Right renal pelvis (tissue), 4 donors: ENCODE data around the gene NFIA. TPM values are rescaled to one million over a fixed set of nuclear protein-coding genes. Genes with fewer than 3 reads are reported as not detected.
"Not testable (repeated sequence)": the region's sequence is repeated elsewhere in the genome, so short reads cannot be mapped to it uniquely, and the experiment has no call there.

Experiments used
- DNase-seq, 4 donors: peaks; one replicate each; pipeline ENCODE4 v3.0.0-alpha.2; 2013; ENCODE audit warnings: low read depth in 4 of 4, low spot score in 3 of 4, missing footprints in 1 of 4
- polyA plus RNA-seq, 4 donors: library from polyadenylated mRNA; unstranded; fragments of 120-200 nt; gene quantifications; one replicate each; pipeline ENCODE4 v1.2.1, GENCODE V29; 2013; ENCODE audit not compliant: insufficient read length in 4 of 4

Gene NFIA
- polyA plus RNA-seq, 4 donors, result 13.9 to 19.2 (median 17.2) TPM

DNA sequence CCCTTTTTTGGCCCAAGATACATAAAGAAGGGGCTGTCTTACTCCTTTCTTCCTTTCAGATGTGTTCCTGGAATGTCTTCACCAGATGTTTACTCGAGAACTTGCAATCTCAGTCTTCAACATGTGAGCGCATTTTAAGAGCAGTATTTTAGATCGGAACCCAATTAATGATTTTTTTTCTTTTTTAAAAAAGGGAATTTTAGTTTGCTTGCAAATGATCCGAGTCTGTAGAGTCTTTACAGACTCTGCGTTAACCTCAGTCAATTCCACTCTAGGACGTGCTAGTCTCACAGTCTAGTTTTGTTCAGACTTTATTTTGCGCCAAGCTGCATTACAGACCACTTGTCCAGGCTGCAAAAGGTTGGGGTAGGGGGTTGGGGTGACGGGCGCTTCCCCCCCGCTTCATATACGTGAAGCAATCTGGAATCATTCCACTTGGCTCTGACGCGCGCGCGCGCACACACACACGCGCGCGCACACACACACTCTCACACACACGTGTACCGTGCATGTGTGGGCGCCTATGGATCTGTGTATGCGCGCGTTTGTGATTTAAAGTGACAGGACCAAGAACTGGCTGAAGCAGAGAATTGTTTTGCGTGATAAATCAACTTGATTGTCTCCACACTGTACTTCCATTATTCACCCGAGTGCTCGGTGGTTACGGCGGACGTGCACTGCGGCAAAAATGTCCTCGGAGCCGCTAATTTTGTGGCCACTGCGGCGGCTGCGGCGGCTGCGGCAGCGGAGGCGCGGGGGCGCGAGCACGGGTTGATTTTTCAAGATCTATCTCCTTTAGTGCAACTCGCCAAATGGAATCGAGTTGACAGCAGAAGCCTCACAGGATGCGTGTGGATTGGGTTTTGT is 25.6 kb upstream of the NFIA start:
- DNase-seq, result peak in 2 of 4 donors; percentile 51 to 61

GRCh38 chr1:61058483-61059245 is 23.7 kb upstream of the NFIA start:
- DNase-seq, result no peak

GRCh38 chr1:61061601-61062000 is 20.8 kb upstream of the NFIA start:
- DNase-seq, result not testable (repeated sequence)

GRCh38 chr1:61064673-61065072 is 17.7 kb upstream of the NFIA start:
- DNase-seq, result no peak

- no peak for DNase-seq
These were observed 14.8 kb upstream of the NFIA start for GRCh38 chr1:61067446-61068019.

DNA sequence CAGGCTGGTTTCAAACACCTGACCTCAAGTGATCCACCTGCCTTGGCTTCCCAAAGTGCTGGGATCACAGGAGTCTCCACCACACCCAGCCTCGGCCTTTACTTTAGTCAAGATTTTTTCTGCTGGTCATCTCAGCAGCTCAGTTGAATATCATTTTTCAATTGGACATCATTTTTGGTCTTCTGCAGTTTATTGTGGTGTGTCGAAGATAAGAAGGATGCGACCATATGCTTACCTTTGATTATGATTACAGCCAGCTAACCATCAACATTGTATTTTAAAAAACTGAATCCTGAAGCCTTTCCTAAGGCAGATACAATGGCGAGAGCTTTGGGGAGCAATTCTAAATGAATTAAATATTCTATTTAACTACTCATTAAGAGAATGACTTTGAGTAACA is 12.3 kb upstream of the NFIA start:
- no peak for DNase-seq

DNA sequence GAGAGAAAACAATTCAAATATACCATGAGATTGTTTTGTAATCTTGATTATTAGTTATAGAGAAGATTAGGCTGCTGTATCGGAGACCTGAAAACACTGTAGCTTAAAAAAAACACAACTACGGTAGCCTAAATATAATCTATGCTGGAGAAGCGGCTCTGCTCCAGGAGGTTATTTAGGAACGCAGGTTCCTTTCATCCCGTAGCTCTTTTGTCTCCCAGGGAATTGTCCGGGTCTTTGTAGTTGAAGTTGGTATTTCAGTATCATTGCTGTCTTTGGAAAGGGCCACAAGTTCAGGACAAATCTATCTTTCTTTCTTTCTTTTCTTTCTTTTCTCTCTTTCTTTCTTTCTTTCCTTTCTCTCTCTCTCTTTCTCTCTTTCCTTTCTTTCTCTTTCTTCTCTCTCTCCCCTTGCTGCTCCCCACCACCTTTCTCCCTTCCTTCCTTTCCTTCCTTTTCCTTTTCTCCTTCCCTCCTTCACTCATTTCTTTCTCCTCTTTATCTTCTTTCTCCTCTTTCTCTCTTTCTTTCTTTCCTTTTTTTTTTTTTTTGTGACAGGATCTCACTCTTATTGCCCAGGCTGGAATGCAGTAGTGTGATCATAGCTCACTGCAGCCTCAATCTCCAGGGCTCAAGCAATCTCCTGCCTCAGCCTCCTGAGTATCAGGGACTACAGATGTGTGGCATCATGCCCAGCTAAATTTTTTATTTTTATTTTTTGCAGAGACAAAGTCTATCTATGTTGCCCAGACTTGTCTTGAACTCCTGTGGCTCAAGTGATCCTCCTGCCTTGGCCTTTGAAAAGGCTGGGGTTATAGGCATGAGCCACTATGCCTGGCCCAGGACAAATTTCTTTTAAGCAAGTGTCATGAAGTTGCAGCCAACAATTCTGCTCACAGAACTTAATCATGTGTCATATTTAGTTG is 10.9 kb upstream of the NFIA start:
- DNase-seq, result no peak

GRCh38 chr1:61073871-61074270 is 8.5 kb upstream of the NFIA start:
- DNase-seq, result no peak

DNA sequence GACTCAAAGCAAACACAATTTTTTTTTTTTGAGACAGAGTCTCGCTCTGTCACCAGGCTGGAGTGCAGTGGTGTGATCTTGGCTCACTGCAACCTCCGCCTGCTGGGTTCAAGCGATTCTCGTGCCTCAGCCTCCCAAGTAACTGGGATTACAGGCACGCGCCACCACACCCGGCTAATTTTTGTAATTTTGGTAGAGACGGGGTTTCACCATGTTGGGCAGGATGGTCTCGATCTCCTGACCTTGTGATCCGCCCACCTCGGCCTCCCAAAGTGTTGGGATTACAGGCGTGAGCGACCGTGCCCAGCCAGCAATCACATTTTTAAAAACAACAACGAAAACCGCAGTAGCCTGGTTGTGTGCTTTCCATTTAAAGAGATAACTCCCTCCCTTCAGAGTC is 6.5 kb upstream of the NFIA start:
- DNase-seq, result not testable (repeated sequence)

DNA sequence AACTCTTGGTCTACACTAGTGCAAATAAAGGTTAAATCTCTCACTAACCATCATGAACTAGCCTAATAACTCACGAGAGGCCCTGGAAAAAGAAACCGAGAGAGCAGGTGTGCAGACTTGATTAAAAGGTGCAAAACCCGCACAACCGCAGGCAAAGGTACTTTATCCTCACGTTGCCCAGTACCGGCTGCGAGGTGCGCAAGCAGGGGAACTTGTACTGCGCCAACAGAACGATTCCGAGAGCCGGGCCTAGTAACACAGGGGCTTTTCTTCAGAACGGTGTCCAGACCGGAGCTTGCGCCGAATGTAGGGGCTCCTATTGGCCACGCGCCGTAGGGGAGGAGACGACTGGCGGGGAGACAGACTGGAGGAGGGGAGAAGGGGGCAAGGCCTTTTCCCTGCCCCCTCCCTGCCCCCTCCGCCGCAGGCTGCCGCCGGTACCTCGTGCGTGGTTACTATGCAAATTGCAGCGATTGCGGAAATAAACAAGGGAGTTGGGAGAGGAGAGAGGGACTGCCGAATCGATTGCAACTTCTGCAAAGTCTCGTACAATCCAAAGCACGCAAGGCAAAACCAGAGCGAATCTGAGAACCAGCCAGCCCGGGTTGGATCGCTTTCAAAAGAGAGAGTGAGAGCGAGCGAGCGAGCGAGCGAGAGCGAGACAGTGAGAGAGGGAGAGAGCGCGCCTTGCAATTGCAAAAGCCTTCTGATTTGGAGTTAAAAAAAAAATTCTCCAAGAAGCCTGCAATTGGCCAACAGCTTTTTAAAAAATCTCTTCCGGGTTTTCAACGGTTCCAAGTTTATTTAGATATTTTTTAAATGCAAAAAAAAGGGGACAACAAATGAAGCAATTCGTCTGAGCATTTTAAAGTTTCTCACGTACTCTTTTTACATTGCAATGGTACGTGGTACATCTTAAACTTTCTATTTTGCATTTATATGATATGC is 5.4 kb upstream of the NFIA start:
- DNase-seq, result peak in 3 of 4 donors; percentile 78 to 87 (median 81)

- peak; percentile 90 to 99 (median 98) for DNase-seq
These were observed 4.5 kb upstream of the NFIA start for GRCh38 chr1:61077676-61078541.

DNA sequence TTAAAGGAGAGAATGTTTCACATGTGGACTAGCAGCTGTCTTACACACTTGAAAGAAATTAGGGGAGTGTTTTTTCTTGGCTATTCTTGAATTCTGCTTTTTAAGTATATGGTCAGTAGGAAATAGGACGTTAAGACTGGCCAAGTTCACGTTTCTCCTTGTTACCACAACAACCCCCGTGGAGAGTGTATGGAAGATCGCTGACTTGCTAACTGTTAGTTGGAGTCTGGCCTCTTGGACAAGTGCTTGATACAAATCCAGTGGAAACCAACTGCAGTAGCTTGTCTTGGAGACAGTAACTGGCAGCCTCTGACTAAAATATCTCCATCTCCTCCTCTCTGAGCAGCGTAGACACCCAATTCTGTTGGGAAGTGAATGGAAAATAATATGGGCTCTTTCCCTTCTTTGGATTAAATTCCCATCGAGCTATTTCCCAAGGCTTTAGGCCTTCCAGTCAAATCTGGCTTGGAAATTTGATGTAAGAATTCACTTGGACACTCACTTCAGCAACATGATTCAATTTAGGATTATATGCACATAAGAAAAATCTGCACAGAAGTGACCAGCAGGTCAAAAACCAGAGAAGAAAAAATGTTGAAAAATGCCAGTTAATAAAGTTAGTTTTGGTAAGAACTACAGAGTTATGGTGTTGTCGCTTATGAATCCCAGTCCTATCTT is 3.6 kb upstream of the NFIA start:
- no peak for DNase-seq

GRCh38 chr1:61079296-61079897 is 3.0 kb upstream of the NFIA start:
- DNase-seq, result no peak

DNA sequence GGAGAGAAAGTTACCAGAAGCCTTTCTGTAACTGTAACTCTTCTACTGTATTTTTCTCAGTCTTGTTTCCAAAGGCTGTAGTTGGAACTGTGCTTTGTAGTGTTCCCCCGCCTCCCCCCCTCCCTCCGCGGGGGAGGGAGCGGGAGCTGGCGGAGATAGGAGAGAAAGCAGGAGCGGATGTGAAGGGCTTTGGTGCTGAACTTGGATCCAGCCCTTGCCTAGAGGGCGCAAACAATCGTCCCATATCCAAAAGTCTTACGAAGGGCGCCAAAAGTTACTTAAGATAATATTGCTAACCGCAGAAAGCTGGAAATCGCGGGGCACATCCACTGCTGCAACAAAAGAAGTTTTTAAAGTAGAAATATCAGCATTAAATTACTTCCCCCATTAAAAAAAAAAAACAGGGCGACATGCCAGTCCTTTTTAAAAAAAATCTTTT is 2.4 kb upstream of the NFIA start:
- peak in 3 of 4 donors; percentile 50 to 84 (median 80) for DNase-seq

DNA sequence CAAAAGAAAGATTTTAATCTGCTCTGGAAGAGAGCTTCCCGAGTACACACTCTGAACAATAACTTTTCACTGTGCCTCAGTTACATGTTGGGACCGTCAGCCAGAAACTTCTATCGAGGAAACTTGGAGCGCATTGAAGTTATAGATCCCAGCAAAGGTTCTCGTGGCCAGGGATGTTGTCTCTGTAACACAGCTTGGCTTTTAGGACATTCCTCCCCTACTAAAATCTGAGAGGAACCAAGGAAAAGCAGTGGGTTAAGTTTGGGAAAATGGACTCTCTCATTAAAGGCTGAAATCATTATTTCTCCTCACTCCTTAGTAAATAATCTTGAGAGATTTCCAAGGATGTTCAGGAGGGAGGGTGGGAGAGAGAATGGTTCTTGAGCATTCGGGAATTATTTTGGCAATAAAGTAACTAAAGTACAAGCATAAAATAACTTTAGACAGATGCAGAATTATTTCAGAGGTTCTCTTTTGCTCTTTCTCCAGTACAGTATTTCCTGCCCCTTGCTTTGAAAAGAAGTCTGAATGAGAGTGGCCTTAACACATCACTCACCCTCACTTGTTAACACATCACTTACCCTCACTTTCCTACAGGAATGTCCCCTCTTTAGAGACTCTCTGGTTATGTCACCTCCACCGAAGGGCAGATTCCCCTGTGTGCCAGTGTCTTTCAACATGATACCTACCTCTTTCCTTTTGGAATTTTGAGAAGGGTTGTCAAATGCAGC is 1.8 kb upstream of the NFIA start:
- no peak for DNase-seq

- DNase-seq, result no peak
These were observed 1.1 kb upstream of the NFIA start for GRCh38 chr1:61081144-61081685.
